ENCODE data around the gene INSYN2B.

- TF ChIP-seq ZNF671 (CRISPR knock-in tag; IDR thresholded peaks at IDR 0.05) (no peak), CTCF (IDR thresholded peaks at IDR 0.05) (no peak), MAX (CRISPR knock-in tag; IDR thresholded peaks at IDR 0.05) (no peak), STAT6 (CRISPR knock-in tag; conservative IDR thresholded peaks at IDR 0.05; ENCODE audit: low read depth) (no peak), GRHL2 (CRISPR knock-in tag; IDR thresholded peaks at IDR 0.05; ENCODE audit: insufficient replicate concordance, severe bottlenecking) (no peak), NR3C1 (CRISPR knock-in tag; conservative IDR thresholded peaks at IDR 0.05; ENCODE audit: low read depth) (no peak), CREB1 (CRISPR knock-in tag; IDR thresholded peaks at IDR 0.05) (no peak), ZNF121 (CRISPR knock-in tag; IDR thresholded peaks at IDR 0.05) (no peak), FOXJ3 (CRISPR knock-in tag; IDR thresholded peaks at IDR 0.05; ENCODE audit: borderline replicate concordance) (no peak), ZNF281 (CRISPR knock-in tag; IDR thresholded peaks at IDR 0.05) (no peak), PREB (CRISPR knock-in tag; IDR thresholded peaks at IDR 0.05; ENCODE audit: borderline replicate concordance) (no peak)
Observed at GRCh38 chr5:169886033-169886432, 94.3 kb downstream of the INSYN2B start.

All from WTC11 (cell line).